Activated T-helper 1 cell treated with Interleukin-2 at 50 U/mL for 16 hours (primary cell): ENCODE data around the gene SLC35F4.
"Not testable (repeated sequence)": the region's sequence is repeated elsewhere in the genome, so short reads cannot be mapped to it uniquely, and the experiment has no call there.

ENCODE experiments used
- DNase-seq: peaks from one replicate; pipeline ENCODE4 v3.0.0-alpha.2; 2020; ENCODE audit warnings: low read depth

SLC35F4 gene

DNA sequence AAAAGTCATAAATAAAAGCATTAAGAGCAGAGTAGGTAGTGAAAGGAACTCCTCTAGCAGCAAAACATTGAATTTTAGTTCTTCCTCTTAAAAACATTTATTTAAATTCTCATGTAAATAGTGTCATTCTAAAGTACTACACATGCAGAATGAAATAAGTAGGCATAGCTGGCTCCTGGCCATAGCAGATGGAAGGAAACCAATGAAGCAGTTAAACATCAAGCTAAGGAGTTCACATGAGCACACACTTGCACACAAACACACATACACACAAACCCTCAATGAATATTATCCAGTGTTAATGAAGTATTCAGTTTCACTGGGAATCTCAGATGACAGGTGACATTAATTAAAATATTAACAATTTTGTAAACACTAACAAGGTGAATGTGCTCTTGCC, 69.3 kb downstream of the SLC35F4 start:
- DNase-seq: no peak

DNA sequence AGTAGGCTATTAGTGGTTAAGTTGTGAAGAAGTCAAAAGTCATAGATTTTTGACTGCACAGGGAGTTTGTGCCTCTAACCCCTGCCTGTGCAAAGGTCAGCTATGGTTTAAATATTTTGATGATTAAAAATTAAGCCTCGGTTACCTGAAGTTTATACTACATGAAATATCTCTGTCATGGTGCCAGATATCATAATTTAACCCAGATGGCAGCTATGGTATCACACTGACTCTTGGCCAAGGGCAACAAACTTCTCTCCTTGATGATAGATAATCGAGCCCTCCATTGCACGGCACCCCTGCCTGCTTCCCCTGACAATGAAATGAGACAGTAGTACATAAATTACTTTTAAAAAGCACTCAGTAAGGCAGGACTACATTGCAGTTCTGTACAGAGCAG, 80.8 kb downstream of the SLC35F4 start:
- no peak for DNase-seq

GRCh38 chr14:57771801-57772200, 94.1 kb downstream of the SLC35F4 start:
- no peak for DNase-seq

DNA sequence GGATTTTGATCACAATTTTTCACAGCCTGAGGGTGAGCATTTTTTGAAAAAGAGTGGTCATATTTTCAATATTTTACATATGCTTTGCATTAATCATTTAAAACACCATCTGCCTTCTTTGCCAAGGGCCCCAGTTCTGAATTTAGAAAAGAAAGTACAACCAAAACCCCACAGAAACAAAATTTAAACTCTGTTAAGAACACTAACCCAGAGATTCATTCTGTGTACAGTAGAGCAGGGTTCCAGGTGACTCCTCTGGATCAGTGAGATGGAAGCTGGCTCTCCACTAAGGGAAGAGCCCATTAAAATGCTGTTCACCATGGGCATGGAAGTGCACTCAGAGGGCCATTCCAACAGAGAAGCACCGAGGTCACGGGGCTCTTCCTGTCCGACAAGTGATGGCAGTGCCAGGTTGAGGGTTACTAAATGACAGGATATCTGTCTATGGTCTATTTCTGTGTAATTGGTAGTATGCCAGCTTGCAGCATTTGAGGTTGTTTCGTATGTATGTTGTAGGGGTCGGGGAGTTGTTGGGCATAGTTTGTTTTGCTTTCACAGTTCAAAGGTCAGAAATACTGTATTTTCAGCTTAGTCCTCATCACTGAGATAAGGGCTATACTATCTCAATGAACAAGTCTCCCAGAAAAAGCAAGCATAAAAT, 95.9 kb downstream of the SLC35F4 start:
- DNase-seq: no peak

DNA sequence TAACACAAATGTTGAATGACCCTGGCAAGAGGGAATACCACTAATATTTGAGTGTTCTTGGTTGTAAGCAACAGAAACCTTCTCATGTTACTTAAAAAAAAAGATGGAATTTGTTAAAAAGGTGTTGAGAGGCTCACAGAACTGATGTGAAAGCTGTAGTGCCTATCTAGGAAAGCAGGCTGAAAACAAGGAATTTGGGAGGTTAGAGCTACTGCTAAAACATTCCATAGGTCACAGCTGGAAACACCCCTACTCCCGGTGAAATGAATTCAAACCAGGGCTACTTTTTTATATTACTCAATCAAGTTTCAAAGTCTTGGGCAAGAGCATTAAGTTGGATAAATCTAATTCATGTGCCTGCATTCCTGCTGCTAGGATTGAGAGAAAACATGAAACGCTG, 104.1 kb downstream of the SLC35F4 start:
- DNase-seq: no peak

- DNase-seq: no peak
These were observed 105.0 kb downstream of the SLC35F4 start for GRCh38 chr14:57760896-57761295.

GRCh38 chr14:57755018-57755521, 110.8 kb downstream of the SLC35F4 start:
- no peak for DNase-seq

- no peak for DNase-seq
These were observed 111.4 kb downstream of the SLC35F4 start for GRCh38 chr14:57754527-57754926.

DNA sequence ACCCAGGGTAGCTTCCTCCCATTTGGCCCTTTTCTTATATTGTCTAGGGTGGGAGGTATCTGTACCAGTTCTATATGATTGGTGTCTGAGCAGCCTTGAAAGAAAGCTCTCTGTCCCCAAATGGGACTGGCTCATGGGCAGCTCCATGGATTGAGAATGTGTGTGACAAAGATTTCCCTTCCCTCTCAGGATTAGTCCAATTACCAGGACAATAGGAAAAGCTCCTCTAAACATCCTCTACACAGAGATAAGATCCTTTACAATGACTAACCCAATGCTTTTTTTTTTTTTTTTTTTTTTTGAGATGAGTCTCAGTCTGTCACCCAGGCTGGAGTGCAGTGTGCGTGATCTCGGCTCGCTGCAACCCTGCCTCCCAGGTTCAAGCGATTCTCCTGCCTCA, 112.1 kb downstream of the SLC35F4 start:
- DNase-seq: no peak

DNA sequence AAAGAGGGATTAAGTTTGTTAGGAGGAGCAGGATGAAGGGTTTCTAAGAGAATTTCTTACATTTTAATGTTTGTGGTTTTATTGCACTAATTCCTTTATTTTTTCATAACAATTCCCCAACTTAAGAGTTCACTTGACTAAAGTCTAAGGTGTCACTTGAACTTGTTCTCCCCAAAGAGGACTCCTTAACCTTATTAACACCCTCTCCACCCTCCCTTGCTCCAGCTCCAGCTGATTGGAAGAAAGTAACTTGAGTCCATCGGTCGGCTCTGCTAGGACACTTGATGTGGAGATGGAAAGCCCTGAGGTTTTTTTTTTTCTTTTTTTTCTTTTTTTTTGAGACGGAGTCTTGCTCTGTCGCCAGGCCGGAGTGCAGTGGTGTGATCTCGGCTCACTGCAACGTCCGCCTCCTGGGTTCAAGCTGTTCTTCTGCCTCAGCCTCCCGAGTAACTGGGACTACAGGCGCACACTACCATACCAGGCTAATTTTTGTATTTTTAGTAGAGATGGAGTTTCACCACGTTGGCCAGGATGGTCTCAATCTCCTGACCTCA, 113.7 kb downstream of the SLC35F4 start:
- not testable (repeated sequence) for DNase-seq

GRCh38 chr14:57751400-57751799, 114.5 kb downstream of the SLC35F4 start:
- no peak for DNase-seq

GRCh38 chr14:57749267-57749666, 116.6 kb downstream of the SLC35F4 start:
- no peak for DNase-seq

DNA sequence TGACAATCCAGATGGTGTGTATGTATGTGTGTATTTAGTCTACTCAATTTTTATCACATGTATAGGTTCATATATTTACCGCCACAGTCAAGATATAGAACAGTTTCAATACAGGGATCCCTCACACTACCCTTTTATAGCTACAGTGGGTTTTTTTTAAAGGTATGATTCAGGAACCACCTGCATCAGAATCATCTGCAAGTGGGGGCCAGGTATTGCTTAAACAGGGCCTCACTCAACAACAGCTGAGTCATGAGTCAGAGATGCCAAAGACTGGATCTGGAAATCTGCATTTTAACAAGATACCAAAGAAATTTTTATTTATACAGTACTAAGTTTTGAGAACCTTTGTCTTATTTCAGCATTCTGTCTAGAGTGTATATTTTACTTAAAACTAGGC, 117.6 kb downstream of the SLC35F4 start:
- DNase-seq: no peak

DNA sequence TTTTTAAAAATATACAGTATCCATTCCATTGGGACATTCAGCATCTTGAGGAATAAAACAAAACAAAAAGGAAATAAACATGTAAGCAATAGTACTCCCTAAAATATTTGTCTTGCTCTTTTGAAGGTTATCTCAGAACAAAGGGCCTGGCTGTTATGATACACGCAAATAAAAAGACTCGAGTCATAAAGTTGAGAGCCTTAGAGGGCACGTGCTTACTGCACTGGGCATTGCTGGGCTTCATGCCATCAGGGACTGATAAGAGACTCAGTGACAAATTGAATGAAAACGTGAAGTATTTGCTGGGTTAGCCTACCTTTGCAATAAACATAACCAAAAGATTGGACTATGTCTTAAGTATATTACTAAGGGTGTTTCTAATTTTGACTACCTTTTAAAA, 118.9 kb downstream of the SLC35F4 start:
- no peak for DNase-seq

- no peak for DNase-seq
These were observed 119.3 kb downstream of the SLC35F4 start for GRCh38 chr14:57746563-57746962.

DNA sequence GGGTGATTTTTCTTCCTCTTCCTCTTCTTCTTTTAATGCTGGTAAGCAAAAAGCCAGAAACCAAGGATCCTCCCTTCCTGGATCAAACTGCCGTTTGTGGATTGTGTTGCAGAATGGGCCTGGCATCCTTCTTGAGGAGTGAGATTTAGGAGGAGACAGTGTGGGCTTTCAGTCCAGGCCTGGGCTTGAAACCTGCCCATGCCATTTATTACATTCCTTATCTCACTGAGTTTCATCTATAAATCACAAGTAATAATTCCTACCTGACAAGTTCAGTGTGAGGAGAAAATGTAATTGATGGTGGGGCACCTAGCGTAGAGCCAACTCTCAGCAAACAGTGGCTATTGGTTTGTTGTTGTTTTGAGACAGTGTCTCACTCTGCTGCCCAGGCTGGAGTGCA, 126.4 kb downstream of the SLC35F4 start:
- DNase-seq: no peak

DNA sequence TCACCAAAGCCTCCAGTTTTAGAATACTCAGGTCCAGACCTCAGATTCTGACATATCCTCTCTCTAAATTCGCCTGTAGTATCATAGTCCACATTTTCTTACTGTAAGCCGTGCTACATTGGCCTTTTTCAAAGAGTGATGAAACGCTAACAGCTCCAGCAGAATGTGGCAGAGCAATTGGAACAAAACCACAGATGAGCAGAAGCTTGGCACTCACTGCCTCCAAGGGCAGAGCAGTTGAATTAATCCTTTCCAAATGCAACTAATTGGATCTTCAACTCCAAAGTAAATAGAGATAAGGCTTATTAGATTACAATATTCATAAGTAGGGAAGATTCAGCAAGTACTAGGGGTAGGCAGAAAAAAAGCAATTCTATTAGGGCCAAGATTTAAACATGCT, 128.3 kb downstream of the SLC35F4 start:
- no peak for DNase-seq

DNA sequence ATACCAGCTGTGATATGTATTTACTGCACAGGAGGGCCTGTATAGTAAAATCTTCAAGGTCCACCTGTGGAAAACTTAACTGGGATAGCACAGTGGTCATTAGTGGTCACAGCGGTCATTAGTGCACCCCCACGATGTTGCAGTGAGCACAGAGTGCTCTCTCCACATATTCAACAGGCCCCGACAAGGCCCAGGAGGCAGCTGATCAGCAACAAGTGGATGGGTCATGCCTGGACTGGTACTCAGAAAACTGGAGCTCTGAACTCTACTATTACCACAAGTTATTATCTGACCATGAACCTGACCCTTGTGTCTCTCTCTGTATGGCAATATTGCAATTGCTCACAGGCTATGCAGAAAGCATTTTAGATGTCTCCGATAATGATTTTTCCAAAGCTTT, 129.5 kb downstream of the SLC35F4 start:
- no peak for DNase-seq

- no peak for DNase-seq
These were observed 130.6 kb downstream of the SLC35F4 start for GRCh38 chr14:57735276-57735675.

- DNase-seq: no peak
These were observed 133.2 kb downstream of the SLC35F4 start for GRCh38 chr14:57732463-57733285.

DNA sequence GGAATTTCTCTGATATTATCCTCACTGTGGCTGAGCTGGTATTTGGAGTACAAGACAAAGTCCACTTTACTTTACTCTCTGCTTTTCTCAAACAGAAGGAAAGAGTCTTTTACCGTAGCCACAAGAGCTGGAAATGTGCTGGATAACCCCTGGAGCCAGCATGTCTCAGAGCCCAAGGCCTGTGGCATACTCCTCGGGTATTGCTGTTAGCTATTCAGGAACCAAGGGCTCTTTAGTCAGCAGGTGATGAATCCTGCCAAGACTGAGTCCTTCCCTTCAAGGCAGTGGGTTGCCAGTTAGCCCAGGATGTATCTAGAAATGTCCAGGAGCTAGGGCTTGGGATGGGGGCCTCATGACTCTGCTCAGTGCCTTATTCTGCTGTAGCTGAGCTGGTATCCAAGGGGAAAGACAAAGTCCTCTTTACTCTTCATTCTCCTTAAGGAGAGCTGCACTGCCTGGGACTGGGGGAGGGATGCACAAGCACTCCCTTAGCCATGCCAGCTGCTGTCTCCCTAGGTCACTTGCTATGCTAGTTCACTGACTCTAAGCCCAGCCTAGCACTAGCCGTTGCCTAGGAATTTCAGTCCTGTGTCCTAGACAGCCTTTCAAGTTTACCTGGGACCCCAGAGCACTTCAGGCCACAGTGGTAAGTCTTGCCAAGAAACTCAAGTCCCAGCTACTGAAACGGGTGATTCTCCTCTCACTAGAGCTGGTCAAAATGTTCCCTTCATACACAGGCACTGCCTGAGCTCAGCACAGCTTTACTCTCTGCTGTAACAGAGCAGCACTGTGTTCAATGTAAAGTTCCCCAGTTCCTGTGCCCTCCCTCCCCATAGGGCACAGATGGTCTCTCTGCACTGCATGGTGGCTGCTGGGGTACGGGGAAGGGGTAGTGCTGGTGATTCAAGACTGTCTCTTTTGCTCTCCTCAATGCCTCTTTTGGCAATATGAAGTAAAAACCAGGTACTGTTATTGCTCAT, 136.4 kb downstream of the SLC35F4 start:
- no peak for DNase-seq
